ENCODE results near the gene FBXO9.

GRCh38 chr6:53033764-53034163, 31.4 kb upstream of the FBXO9 start:
- TF ChIP-seq, protein P1, sequence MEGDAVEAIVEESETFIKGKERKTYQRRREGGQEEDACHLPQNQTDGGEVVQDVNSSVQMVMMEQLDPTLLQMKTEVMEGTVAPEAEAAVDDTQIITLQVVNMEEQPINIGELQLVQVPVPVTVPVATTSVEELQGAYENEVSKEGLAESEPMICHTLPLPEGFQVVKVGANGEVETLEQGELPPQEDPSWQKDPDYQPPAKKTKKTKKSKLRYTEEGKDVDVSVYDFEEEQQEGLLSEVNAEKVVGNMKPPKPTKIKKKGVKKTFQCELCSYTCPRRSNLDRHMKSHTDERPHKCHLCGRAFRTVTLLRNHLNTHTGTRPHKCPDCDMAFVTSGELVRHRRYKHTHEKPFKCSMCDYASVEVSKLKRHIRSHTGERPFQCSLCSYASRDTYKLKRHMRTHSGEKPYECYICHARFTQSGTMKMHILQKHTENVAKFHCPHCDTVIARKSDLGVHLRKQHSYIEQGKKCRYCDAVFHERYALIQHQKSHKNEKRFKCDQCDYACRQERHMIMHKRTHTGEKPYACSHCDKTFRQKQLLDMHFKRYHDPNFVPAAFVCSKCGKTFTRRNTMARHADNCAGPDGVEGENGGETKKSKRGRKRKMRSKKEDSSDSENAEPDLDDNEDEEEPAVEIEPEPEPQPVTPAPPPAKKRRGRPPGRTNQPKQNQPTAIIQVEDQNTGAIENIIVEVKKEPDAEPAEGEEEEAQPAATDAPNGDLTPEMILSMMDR (IDR thresholded peaks at IDR 0.05; ENCODE audit: low read length), result no peak
- no peak for TF ChIP-seq EZH2 (optimal IDR thresholded peaks at IDR 0.05; ENCODE audit: low read depth, low read length)
- TF ChIP-seq EZH2phosphoT487 (IDR thresholded peaks at IDR 0.05; ENCODE audit: low read length), result no peak

Measured in MM.1S (cell line).